Measurements from ENCODE around the gene OXSR1. TPM values are rescaled to one million over a fixed set of nuclear protein-coding genes. Genes with fewer than 3 reads are reported as not detected.

OXSR1 gene
- total and polyA plus RNA-seq, 2 of the 13 experiments (the other 11 are each of a cell fraction or from before 2014, with no cell fraction given), result 27.4 to 32.6 TPM

DNA sequence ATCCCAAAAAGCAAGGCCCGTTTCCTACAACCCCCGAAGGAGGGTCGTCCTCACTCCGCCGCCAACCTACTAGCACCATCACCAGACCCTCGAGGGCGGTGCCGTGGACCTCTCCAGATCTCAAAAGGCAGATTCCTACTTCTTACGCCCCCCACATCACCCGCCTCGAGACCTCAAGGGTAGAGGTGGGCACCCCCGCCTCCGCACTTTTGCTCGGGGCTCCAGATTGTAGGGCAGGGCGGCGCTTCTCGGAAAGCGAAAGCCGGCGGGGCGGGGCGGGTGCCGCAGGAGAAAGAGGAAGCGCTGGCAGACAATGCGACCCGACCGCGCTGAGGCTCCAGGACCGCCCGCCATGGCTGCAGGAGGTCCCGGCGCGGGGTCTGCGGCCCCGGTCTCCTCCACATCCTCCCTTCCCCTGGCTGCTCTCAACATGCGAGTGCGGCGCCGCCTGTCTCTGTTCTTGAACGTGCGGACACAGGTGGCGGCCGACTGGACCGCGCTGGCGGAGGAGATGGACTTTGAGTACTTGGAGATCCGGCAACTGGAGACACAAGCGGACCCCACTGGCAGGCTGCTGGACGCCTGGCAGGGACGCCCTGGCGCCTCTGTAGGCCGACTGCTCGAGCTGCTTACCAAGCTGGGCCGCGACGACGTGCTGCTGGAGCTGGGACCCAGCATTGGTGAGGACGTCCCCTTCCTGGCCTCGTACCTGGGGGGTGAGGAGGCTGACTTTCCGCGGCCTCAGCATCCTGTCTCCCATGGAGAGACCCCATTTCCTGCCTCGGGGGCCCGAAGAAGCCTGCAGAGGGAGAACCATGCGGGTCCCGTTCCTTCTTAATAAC is 26.8 kb upstream of the OXSR1 start, which contains the start of gene MYD88 (continued):
- TF ChIP-seq, protein P1, sequence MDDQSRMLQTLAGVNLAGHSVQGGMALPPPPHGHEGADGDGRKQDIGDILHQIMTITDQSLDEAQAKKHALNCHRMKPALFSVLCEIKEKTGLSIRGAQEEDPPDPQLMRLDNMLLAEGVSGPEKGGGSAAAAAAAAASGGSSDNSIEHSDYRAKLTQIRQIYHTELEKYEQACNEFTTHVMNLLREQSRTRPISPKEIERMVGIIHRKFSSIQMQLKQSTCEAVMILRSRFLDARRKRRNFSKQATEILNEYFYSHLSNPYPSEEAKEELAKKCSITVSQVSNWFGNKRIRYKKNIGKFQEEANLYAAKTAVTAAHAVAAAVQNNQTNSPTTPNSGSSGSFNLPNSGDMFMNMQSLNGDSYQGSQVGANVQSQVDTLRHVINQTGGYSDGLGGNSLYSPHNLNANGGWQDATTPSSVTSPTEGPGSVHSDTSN (CRISPR knock-in tag; IDR thresholded peaks at IDR 0.05; ENCODE audit: borderline replicate concordance), result no peak
- TF ChIP-seq PTBP1 (IDR thresholded peaks at IDR 0.05; ENCODE audit: low read depth, low read length, poor library complexity, severe bottlenecking) (peak; percentile 58), ZNF224 (CRISPR knock-in tag; IDR thresholded peaks at IDR 0.05) (peak; percentile 18; the same call in 1 of the 2 replicates), SKI (IDR thresholded peaks at IDR 0.05; ENCODE audit: partially characterized antibody) (peak; percentile 57), ZNF570 (CRISPR knock-in tag; IDR thresholded peaks at IDR 0.05; ENCODE audit: borderline replicate concordance) (no peak), BRD4 (CRISPR knock-in tag; IDR thresholded peaks at IDR 0.05) (peak; percentile 72; the same call in 1 of the 2 replicates), PPARG (CRISPR knock-in tag; conservative IDR thresholded peaks at IDR 0.05) (no peak; the same call in 1 of the 2 replicates), MBD4 (IDR thresholded peaks at IDR 0.05; ENCODE audit: borderline replicate concordance, low read length) (no peak), ZNF468 (CRISPR knock-in tag; IDR thresholded peaks at IDR 0.05) (no peak), ZFP82 (CRISPR knock-in tag; IDR thresholded peaks at IDR 0.05; ENCODE audit: borderline replicate concordance) (no peak), PRPF4 (IDR thresholded peaks at IDR 0.05; ENCODE audit: low read depth, low read length, poor library complexity, severe bottlenecking) (no peak)
- TF ChIP-seq, protein P2, sequence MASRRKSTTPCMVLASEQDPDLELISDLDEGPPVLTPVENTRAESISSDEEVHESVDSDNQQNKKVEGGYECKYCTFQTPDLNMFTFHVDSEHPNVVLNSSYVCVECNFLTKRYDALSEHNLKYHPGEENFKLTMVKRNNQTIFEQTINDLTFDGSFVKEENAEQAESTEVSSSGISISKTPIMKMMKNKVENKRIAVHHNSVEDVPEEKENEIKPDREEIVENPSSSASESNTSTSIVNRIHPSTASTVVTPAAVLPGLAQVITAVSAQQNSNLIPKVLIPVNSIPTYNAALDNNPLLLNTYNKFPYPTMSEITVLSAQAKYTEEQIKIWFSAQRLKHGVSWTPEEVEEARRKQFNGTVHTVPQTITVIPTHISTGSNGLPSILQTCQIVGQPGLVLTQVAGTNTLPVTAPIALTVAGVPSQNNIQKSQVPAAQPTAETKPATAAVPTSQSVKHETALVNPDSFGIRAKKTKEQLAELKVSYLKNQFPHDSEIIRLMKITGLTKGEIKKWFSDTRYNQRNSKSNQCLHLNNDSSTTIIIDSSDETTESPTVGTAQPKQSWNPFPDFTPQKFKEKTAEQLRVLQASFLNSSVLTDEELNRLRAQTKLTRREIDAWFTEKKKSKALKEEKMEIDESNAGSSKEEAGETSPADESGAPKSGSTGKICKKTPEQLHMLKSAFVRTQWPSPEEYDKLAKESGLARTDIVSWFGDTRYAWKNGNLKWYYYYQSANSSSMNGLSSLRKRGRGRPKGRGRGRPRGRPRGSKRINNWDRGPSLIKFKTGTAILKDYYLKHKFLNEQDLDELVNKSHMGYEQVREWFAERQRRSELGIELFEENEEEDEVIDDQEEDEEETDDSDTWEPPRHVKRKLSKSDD (CRISPR knock-in tag; IDR thresholded peaks at IDR 0.05; ENCODE audit: low read depth), result peak; percentile 51; the same call in 1 of the 2 replicates
- TF ChIP-seq, protein P3, sequence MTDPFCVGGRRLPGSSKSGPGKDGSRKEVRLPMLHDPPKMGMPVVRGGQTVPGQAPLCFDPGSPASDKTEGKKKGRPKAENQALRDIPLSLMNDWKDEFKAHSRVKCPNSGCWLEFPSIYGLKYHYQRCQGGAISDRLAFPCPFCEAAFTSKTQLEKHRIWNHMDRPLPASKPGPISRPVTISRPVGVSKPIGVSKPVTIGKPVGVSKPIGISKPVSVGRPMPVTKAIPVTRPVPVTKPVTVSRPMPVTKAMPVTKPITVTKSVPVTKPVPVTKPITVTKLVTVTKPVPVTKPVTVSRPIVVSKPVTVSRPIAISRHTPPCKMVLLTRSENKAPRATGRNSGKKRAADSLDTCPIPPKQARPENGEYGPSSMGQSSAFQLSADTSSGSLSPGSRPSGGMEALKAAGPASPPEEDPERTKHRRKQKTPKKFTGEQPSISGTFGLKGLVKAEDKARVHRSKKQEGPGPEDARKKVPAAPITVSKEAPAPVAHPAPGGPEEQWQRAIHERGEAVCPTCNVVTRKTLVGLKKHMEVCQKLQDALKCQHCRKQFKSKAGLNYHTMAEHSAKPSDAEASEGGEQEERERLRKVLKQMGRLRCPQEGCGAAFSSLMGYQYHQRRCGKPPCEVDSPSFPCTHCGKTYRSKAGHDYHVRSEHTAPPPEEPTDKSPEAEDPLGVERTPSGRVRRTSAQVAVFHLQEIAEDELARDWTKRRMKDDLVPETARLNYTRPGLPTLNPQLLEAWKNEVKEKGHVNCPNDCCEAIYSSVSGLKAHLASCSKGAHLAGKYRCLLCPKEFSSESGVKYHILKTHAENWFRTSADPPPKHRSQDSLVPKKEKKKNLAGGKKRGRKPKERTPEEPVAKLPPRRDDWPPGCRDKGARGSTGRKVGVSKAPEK (CRISPR knock-in tag; IDR thresholded peaks at IDR 0.05; ENCODE audit: borderline replicate concordance), result no peak; the same call in 1 of the 2 replicates
- TF ChIP-seq, protein P4, sequence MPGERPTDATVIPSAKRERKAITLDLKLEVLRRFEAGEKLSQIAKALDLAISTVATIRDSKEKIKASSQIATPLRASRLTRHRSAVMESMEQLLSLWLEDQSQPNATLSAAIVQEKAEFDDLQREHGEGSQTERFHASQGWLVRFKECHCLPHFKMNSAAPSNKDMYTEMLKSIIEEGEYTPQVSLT (CRISPR knock-in tag; IDR thresholded peaks at IDR 0.05; ENCODE audit: borderline replicate concordance, low read depth), result no peak
- TF ChIP-seq, protein P5, sequence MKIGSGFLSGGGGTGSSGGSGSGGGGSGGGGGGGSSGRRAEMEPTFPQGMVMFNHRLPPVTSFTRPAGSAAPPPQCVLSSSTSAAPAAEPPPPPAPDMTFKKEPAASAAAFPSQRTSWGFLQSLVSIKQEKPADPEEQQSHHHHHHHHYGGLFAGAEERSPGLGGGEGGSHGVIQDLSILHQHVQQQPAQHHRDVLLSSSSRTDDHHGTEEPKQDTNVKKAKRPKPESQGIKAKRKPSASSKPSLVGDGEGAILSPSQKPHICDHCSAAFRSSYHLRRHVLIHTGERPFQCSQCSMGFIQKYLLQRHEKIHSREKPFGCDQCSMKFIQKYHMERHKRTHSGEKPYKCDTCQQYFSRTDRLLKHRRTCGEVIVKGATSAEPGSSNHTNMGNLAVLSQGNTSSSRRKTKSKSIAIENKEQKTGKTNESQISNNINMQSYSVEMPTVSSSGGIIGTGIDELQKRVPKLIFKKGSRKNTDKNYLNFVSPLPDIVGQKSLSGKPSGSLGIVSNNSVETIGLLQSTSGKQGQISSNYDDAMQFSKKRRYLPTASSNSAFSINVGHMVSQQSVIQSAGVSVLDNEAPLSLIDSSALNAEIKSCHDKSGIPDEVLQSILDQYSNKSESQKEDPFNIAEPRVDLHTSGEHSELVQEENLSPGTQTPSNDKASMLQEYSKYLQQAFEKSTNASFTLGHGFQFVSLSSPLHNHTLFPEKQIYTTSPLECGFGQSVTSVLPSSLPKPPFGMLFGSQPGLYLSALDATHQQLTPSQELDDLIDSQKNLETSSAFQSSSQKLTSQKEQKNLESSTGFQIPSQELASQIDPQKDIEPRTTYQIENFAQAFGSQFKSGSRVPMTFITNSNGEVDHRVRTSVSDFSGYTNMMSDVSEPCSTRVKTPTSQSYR (CRISPR knock-in tag; IDR thresholded peaks at IDR 0.05; ENCODE audit: borderline replicate concordance), result no peak
